ENCODE results near the gene WIZ. TPM values are rescaled to one million over a fixed set of nuclear protein-coding genes. Genes with fewer than 3 reads are reported as not detected.

WIZ gene
- total and polyA plus RNA-seq, 9 of the 15 experiments (the other 6 are each of a cell fraction or from before 2014, with no cell fraction given) = 0.06 to 37.5 (median 4.8) TPM

DNA sequence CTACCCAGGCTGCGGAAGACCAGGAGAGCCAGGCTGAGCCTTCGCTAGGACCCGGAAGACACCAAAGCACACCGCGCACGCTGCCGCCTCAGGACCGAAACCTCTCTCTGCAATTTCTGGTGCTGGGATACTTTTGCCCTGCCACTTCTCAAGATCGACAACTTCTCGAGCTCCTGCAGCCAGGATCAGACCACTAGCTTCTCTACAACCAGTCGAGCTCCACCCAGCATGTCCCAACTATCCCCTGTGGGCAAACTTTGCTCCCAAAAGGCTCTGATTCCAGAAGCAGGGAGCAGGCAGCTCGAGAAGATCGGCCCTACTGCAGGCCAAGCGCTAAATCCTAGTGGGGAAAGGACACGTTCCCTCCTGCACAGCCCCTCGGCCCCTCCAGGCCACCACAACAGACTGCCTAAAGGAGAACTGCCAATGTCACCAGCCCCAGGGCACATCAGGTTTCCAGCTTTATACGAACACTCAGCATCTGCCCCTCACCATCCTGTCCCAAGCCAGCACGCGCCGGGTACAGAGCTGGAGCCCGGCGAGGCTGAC lies 71.1 kb downstream of the WIZ start (continued):
- TF ChIP-seq, protein P1, sequence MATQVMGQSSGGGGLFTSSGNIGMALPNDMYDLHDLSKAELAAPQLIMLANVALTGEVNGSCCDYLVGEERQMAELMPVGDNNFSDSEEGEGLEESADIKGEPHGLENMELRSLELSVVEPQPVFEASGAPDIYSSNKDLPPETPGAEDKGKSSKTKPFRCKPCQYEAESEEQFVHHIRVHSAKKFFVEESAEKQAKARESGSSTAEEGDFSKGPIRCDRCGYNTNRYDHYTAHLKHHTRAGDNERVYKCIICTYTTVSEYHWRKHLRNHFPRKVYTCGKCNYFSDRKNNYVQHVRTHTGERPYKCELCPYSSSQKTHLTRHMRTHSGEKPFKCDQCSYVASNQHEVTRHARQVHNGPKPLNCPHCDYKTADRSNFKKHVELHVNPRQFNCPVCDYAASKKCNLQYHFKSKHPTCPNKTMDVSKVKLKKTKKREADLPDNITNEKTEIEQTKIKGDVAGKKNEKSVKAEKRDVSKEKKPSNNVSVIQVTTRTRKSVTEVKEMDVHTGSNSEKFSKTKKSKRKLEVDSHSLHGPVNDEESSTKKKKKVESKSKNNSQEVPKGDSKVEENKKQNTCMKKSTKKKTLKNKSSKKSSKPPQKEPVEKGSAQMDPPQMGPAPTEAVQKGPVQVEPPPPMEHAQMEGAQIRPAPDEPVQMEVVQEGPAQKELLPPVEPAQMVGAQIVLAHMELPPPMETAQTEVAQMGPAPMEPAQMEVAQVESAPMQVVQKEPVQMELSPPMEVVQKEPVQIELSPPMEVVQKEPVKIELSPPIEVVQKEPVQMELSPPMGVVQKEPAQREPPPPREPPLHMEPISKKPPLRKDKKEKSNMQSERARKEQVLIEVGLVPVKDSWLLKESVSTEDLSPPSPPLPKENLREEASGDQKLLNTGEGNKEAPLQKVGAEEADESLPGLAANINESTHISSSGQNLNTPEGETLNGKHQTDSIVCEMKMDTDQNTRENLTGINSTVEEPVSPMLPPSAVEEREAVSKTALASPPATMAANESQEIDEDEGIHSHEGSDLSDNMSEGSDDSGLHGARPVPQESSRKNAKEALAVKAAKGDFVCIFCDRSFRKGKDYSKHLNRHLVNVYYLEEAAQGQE (IDR thresholded peaks at IDR 0.05; ENCODE audit: borderline replicate concordance) = no peak
- TF ChIP-seq, protein P1 (CRISPR knock-in tag; IDR thresholded peaks at IDR 0.05; ENCODE audit: low read depth) = no peak
- TF ChIP-seq PYGO2 (tag; IDR thresholded peaks at IDR 0.05) (no peak), CBX8 (IDR thresholded peaks at IDR 0.05; ENCODE audit: borderline replicate concordance, extremely low read depth, low read depth, low read length, poor library complexity, severe bottlenecking) (no peak), TBL1XR1 (IDR thresholded peaks at IDR 0.05; ENCODE audit: low read length in 2 of 2) (no peak), ZNF766 (CRISPR knock-in tag; conservative IDR thresholded peaks at IDR 0.05) (no peak), HDAC8 (tag; IDR thresholded peaks at IDR 0.05) (no peak)
- TF ChIP-seq, protein P2, sequence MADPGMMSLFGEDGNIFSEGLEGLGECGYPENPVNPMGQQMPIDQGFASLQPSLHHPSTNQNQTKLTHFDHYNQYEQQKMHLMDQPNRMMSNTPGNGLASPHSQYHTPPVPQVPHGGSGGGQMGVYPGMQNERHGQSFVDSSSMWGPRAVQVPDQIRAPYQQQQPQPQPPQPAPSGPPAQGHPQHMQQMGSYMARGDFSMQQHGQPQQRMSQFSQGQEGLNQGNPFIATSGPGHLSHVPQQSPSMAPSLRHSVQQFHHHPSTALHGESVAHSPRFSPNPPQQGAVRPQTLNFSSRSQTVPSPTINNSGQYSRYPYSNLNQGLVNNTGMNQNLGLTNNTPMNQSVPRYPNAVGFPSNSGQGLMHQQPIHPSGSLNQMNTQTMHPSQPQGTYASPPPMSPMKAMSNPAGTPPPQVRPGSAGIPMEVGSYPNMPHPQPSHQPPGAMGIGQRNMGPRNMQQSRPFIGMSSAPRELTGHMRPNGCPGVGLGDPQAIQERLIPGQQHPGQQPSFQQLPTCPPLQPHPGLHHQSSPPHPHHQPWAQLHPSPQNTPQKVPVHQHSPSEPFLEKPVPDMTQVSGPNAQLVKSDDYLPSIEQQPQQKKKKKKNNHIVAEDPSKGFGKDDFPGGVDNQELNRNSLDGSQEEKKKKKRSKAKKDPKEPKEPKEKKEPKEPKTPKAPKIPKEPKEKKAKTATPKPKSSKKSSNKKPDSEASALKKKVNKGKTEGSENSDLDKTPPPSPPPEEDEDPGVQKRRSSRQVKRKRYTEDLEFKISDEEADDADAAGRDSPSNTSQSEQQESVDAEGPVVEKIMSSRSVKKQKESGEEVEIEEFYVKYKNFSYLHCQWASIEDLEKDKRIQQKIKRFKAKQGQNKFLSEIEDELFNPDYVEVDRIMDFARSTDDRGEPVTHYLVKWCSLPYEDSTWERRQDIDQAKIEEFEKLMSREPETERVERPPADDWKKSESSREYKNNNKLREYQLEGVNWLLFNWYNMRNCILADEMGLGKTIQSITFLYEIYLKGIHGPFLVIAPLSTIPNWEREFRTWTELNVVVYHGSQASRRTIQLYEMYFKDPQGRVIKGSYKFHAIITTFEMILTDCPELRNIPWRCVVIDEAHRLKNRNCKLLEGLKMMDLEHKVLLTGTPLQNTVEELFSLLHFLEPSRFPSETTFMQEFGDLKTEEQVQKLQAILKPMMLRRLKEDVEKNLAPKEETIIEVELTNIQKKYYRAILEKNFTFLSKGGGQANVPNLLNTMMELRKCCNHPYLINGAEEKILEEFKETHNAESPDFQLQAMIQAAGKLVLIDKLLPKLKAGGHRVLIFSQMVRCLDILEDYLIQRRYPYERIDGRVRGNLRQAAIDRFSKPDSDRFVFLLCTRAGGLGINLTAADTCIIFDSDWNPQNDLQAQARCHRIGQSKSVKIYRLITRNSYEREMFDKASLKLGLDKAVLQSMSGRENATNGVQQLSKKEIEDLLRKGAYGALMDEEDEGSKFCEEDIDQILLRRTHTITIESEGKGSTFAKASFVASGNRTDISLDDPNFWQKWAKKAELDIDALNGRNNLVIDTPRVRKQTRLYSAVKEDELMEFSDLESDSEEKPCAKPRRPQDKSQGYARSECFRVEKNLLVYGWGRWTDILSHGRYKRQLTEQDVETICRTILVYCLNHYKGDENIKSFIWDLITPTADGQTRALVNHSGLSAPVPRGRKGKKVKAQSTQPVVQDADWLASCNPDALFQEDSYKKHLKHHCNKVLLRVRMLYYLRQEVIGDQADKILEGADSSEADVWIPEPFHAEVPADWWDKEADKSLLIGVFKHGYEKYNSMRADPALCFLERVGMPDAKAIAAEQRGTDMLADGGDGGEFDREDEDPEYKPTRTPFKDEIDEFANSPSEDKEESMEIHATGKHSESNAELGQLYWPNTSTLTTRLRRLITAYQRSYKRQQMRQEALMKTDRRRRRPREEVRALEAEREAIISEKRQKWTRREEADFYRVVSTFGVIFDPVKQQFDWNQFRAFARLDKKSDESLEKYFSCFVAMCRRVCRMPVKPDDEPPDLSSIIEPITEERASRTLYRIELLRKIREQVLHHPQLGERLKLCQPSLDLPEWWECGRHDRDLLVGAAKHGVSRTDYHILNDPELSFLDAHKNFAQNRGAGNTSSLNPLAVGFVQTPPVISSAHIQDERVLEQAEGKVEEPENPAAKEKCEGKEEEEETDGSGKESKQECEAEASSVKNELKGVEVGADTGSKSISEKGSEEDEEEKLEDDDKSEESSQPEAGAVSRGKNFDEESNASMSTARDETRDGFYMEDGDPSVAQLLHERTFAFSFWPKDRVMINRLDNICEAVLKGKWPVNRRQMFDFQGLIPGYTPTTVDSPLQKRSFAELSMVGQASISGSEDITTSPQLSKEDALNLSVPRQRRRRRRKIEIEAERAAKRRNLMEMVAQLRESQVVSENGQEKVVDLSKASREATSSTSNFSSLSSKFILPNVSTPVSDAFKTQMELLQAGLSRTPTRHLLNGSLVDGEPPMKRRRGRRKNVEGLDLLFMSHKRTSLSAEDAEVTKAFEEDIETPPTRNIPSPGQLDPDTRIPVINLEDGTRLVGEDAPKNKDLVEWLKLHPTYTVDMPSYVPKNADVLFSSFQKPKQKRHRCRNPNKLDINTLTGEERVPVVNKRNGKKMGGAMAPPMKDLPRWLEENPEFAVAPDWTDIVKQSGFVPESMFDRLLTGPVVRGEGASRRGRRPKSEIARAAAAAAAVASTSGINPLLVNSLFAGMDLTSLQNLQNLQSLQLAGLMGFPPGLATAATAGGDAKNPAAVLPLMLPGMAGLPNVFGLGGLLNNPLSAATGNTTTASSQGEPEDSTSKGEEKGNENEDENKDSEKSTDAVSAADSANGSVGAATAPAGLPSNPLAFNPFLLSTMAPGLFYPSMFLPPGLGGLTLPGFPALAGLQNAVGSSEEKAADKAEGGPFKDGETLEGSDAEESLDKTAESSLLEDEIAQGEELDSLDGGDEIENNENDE (IDR thresholded peaks at IDR 0.05; ENCODE audit: low read depth, low read length) = no peak

Measured in K562 (cell line).